ENCODE measurements around the gene MRPL33.

GRCh38 chr2:27763907-27764267, 7.6 kb upstream of the MRPL33 start:
- TF ChIP-seq EP300 (IDR thresholded peaks at IDR 0.05; ENCODE audit: borderline replicate concordance in 1 of 2, low read depth in 1 of 2, low read length in 1 of 2): no peak
- TF ChIP-seq CTCF (IDR thresholded peaks at IDR 0.05): no peak
- no peak for TF ChIP-seq EZH2phosphoT487 (IDR thresholded peaks at IDR 0.05; ENCODE audit: borderline replicate concordance, low read depth)
- TF ChIP-seq SMC3 (IDR thresholded peaks at IDR 0.05; ENCODE audit: low read depth, low read length): no peak
- TF ChIP-seq CHD2 (IDR thresholded peaks at IDR 0.05; ENCODE audit: low read length, partially characterized antibody): no peak
- no peak for TF ChIP-seq RAD21 (IDR thresholded peaks at IDR 0.05; ENCODE audit: low read length)
- no peak for TF ChIP-seq TCF12 (IDR thresholded peaks at IDR 0.05)
- TF ChIP-seq PBX3 (IDR thresholded peaks at IDR 0.05): no peak
- TF ChIP-seq YY1 (IDR thresholded peaks at IDR 0.05; ENCODE audit: low read depth): no peak
- no peak for TF ChIP-seq POLR2AphosphoS5 (IDR thresholded peaks at IDR 0.05; ENCODE audit: low read depth, low read length)

Measured in SK-N-SH (cell line).